ENCODE data around the gene C9orf153.
"Not testable (repeated sequence)": the region's sequence is repeated elsewhere in the genome, so short reads cannot be mapped to it uniquely, and the experiment has no call there.

The C9orf153 gene

DNA sequence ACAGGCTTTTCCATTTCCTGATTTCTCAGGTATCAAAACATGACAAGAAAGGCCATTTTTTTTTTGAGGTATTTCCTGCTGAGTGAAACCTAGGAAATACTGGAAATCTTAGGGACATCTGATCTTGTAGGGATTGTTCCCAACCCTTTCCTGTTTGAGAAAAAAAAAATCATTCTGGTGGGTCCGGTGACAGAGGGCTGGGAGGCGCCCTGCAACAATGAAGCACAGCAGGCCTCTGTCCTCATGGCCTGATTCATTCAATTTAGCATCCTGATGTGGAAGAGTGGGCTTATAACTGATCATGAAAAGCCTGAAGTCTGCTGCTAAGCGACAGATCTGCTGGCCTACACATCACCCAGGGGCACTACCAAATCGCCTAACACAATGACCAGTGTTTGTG, 3.0 kb upstream of the C9orf153 start:
- no peak for DNase-seq

DNA sequence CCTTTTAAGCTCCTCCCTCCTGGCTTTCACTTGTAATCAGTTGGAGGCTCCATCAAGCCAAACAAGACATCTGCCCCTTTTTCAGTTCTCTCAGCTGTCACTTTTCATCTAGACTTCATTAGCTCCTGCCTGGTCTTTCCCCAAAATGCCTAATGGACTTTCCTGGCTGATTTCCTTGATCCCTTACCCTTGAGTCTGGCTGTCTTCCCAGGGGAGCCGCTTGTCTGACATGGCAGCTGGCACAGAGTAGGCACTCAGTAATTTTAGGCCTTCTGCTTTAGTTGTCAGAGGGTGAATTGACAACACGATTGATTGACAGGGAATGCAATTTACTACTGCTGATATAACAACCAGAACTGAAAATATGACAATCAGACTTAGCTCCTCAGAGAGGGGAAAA, 2.1 kb downstream of the C9orf153 start:
- no peak for DNase-seq

DNA sequence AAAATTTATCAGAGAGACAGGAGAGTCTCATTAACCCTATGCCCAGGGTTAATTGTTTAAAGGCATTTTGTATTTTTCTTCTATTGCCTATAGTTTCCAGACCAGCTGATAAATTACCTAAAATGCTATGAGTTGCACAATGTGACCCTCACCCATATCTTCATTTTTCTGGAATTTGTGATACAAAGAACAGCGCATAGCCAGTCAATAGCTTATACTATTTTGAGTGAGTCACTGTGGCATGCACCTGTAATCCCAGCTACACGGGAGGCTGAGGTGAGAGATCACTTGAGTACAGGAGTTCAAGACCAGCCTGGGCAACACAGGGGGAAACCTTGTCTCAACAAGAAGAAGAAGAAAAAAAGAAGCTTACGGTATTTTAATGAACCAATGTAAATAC, 2.8 kb downstream of the C9orf153 start:
- DNase-seq: no peak

DNA sequence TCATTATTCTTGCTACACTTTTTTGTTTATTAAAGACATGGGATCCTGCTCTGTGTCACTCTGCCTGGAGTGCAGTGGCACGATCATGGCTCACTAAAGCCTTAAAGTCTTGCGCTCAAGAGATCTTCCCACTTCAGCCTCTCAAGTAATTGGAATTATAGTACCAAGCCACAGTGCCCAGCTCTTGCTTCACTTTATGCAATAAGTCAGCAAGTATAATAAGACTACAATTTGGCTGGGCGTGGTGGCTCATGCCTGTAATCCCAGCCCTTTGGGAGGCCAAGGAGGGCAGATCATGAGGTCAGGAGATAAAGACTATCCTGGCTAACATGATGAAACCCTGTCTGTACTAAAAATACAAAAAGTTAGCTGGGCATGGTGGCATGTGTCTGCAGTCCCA, 5.9 kb downstream of the C9orf153 start:
- DNase-seq: no peak

DNA sequence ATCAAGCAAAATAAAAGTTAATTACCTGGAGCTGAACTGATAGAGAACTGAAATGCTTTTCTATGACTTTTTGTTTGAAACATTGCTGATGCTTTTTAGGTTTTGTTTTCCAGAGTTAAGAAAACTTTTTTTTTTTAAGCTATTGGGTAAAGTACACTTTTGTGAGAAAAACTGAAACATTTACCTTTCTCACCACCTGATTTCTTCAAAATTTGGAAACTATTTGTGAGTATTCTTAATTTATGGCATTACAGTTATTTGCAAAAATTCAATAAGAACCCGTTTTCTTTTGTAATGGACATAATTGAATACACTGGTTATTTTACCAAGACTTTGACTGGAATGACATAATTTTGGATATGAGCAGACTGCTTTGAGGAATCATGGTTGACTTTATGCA, 6.6 kb downstream of the C9orf153 start:
- no peak for DNase-seq

DNA sequence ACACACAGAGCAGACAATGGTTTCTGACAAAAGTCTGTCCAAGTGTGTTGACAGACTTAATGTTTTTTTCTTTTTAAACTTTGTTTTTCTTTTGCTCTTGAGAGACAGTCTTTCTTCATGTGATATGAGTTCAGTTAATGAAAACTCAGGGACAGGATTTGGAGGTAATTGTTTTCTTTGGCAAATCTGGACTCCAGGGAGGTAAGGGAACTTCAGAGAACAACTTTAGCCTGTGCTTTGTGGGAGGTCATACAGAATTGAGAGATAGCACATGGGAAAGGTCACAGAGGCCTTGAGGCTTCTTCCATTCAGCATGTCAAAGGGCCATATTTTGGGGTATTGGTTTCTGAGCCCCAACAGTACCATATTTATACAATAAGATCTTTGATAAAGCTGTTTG, 9.3 kb downstream of the C9orf153 start:
- no peak for DNase-seq

DNA sequence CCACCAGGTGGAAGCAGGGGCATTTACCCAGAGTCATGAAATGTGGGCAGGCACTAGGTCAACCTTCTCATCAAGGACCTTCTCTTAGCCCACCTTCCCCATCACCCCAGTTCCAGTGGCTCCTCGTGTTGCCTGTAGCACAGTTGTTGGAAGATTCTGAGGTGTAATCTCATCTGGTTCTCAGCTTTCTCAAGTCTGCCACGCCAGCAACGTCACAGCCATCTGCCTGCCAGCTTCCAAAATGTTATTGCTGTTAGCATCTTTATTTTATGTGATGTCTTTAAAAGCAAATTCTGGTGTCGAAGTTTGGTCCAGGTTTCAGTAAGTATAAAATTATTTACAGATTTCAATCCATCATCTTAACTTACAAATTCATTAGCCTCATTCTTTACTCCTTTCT, 10.7 kb downstream of the C9orf153 start:
- DNase-seq: no peak

DNA sequence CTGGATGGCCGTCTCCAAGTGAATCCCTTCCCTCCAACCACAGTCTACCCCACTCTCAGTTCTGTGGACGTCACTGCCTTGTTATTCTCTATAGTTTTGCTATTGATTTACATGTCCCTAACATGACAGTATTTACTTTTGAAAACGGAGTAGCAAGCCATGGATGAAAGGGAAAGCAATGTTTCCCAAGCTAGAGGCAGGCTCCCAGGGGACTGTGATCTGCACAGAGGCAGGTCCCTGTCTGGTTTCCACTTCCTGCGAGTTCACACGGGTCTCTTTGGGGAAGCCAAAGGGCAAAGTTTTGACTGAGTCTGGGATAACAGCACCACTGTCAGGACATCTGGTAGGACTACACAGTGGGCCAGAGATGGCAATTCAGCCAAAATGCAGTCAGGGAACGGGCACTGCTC, 12.7 kb downstream of the C9orf153 start:
- no peak for DNase-seq

DNA sequence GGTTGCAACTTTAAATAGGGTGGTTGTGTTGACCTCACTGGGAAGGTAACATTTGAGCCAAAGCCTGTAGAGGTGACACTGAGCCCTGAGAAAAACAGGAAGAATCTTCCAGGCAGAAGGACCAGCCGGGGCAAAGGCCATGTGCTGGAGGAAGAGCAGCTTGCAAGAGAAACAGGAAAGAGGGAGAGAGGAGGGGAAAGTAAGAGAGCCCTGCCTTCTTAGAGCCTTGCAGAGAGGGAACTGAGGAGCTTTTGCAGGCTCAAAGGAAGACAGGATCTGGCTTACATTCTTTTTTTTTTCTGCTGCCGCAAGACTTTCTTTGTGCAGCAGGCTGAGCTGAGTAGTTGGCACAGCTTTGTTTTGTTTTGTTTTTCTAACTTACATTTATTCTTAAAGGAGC, 17.4 kb downstream of the C9orf153 start:
- DNase-seq: no peak

DNA sequence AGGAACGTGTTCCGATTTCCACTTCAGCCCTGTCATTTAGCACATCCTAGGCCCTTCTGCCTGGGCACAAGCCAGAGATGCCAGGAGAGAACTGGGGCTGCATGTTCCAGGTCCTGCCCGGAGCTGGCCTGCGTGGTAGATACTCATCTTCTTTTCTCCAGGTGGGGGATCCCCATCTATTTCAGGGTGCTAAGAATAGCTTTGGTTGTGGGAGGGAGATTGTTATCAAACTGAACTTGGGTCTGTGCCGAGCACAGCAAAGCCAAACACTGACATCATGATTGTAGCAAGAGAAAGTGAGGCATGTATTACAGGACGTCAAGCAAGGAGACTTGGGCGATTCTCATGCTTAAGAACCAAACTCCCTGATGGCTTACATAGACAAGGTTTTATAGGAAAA, 18.2 kb downstream of the C9orf153 start:
- DNase-seq: no peak

DNA sequence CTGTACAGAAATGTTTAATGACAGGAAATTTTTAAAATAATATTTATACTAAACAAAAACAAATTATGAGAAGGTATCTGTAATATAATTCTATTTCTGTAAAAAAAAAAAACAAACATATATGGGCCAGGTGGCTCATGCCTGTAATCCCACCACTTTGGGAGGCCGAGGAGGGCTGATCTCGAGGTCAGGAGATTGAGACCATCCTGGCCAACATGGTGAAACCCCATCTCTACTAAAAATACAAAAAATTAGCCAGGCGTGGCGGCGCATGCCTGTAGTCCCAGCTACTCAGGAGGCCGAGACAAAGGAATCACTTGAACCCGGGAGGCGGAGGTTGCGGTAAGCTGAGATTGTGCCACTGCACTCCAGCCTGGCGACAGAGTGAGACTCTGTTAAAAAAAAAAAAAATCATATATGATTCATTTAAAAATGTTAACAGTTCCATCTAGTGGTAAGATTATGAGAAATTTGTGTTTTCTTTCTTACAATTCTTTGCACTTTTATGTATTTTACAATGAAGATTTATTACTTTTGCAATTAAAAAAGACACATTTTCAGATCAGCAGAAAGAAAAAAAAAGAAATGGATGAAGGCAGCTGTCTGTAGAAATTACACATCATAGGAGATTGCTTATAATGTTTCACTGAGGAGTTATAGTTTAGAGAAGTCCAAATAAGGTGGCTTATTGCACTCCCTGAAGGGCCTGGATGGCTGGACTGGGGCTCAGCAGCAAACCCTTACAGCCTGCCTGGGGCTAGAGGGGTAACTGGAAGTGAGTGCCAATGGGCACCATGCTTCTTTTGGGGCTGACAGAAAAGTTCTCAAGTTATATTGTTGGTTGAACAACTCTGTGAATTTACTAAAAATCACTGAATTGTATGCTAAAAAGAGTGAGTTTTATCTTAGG, 20.3 kb downstream of the C9orf153 start:
- DNase-seq: no peak

DNA sequence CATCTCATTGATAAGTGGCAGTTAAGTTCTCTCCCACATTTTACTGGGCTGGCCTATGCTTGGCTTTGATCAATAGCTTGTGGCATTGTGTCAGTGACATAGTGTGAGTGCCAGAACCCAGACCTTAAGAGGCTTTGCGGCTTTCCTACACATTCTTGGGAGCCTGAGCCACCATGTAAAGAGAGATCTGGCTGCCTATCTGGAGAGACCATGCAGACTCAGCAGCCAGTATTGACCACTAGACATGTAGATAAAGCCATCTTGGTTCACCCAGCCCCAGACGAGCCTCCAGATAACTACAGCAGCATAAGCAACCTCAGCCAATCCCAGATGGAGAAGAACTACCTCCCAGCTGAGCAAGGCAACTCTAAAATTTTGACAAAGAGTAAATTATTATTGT, 28.6 kb downstream of the C9orf153 start:
- no peak for DNase-seq

DNA sequence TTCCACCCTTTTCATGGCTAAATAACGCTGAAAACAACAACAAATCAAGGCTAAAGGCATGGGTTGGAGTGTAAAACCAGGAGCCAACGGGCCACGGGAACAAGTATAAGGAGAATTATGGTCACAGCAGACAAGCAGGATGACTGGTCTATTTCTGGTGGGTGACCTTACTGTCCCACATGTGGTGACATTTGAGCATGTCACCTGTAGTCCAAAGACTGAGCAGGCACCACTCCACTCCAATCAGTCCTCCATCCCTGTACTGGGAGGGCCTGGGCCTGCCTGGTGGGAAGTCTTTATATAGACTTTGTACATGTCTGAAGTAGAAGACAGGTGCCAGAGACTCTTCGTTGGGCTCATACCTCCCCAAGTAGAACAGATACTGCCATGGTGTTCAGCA, 36.8 kb downstream of the C9orf153 start:
- DNase-seq: no peak

DNA sequence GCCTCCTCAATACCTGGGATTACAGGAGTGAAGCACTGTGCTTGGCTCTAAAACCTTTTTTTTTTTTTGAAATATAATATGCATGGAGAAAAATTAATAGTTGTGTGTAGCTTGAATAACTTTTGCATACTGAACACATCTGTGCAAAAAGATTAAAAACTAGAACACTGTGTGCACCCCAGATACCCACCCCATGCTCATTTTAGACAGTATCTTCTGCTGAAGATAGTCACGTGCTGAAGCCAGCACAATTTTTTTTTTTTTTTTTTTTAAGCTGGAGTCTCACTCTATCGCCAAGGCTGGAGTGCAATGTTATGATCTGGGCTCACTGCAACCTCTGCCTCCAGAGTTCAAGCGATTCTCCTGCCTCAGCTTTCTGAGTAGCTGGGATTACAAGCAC, 39.9 kb downstream of the C9orf153 start:
- DNase-seq: no peak

DNA sequence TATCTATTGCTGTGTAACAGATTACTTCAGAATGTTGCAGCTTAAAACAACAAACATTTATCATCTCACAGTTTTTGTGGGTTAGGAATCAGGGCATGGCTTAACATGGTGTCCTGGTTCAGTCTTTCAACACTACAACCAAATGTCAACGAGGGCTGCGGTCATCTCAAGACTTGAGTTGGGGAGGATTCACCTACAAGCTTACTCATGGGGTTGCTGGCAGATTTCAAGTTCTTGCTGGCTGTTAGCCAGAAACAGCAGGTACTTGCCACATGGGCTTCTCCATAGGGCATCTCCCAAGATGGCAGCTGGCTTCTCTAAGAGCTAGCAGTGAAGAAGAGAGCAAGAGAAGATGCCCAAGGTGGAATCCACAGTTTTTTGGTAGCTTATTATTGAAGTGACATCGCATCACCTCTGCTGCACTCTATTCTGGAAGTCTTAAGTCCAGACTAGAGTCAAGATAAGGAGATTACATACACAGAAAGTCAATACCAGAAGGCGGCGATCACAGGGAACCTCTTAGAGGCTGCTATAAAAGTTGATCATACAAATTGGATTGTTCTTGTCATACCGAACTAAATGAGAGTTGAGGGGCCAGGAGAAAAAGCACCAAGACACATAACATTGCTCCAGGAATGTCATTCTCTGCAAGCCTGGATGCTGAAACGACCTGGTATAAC, 42.2 kb downstream of the C9orf153 start:
- no peak for DNase-seq

DNA sequence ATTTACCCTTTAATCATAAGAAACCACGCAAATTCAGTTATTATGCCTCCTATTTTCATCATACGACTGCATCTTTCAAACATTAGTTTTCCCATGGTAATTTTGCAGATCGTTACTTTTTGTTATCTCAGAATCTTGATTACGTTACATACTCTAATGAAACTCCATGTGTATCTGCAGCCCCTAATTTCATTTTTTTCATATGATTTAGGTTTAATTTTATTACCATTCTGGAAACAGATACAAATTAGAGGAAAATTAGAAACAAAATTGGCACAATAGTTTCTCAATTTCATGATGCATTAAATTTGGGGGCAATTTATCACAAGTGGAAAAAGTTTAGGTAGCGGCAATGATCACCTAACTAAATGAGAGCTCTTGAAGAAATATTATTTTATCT, 52.3 kb downstream of the C9orf153 start:
- DNase-seq: no peak

DNA sequence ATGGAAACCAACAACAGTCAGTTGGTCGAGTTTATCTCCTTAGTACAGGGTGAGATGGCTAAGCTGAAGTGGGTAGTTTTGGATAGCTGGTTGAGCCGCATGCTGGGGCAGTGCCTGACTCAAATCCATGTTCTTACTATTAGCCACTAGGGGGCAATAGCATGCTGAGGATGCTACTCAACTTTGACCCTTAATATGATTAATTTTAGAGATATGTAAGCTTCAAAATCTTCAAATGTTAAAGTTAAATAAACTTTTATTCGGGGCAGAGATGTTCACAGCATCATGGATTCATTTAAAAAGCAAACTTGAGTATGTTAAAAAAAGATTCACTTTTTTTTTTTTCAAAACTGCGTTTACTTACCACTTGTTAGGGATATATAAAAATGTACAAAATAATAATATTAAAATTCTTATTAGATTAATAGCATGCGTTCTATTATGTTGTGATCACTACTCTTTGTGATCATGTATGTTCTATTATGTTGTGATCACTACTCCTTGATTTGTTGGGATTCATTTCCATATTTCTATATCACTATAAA, 57.0 kb downstream of the C9orf153 start:
- peak; percentile 14 to 25 for DNase-seq

DNA sequence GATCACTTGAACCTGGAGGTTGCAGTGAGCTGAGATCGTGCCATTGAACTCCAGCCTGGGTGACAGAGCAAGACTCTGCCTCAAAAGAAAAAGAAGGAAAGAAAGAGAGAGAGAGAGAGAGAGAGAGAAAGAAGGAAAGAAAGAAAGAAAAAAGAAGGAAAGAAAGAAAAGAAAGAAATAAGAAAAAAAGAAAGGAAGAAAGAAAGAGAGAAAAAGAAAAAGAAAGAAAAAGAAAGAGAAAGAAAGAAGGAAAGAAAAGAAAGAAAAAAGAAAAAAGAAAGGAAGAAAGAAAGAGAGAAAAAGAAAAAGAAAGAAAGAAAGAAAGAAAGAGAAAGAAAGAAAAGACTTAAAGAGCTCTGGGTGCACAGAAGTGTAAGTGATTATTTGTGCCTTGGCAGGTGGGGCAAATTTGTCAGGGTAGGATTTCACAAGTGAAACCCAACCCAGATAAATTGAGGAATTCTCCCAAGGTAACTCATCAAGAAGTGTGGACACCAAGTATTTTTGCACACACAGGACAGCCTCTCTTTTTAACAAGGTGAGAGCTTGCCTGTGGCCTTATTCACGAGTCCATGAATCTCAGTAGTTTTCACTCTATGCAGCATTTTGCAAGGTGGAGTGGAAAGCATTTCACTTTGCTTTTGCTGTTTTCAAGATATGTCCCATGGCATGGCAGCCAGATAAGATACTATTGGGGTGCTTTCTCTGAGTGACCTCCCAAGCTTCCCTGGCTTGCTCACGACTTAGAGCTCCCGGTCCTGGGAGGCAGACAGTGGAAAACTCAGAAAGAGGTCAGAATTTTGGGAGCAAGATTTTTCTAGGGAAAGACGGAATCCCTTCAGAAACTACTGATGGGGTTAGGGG, 57.8 kb downstream of the C9orf153 start:
- no peak for DNase-seq

DNA sequence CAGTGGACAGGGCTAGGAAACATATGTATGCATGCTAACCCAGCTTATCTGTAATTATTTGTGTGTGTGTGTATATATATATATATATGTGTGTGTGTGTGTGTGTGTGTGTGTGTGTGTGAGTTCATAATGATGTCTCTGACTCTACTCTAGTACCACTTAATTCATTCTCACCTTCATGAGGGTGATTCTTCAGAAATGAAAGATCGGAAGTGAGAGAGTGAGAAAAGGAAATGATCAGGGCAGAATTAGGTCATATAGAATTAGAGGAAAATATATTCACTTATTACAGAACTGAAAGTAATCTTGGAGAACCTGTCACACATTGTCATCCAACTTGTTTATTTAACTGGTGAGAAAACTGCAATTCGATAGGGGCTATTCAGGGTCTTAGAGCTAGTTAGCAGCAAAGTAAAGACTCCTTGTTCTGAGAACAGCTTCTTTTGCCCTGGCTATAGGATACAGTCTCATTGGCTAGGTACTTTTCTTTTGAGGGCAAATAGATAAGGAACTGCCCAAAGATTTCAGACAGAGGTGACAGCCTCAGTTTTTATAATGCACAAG, 58.8 kb downstream of the C9orf153 start:
- no peak for DNase-seq

DNA sequence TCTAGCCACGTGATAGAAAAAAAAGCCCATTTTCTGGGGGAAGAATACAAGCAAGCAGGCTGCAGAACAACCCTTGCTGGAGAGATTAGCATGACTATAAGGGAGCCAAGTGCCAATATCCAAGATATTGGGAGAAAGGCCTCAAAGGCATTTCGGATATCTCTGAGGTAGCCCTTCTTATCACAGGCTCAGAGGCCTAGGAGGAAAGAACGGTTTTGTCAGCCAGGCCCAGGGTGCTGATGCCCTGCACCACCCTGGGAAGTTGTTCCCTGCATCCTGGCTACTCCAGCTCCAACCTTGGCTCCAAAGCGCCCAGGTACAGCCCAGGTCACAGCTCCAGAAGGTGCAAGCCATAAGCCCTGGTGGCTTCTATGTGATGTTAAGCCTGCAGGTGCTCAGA, 66.4 kb downstream of the C9orf153 start:
- DNase-seq: no peak

DNA sequence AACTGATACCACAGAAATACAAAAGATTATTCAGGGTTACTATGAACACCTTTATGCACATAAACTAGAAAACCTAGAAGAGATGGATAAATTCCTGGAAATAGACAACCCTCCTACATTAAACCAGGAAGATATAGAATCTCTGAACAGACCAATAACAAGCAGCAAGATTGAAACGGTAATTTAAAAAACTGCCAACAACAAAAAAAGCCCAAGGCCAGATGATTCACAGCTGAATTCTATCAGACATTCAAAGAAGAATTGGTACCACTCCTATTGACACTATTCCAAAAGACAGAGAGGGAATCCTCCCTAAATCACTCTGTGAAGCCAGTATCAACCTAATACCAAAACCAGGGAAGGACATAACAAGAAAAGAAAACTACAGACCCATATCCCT, 68.8 kb downstream of the C9orf153 start:
- not testable (repeated sequence) for DNase-seq

DNA sequence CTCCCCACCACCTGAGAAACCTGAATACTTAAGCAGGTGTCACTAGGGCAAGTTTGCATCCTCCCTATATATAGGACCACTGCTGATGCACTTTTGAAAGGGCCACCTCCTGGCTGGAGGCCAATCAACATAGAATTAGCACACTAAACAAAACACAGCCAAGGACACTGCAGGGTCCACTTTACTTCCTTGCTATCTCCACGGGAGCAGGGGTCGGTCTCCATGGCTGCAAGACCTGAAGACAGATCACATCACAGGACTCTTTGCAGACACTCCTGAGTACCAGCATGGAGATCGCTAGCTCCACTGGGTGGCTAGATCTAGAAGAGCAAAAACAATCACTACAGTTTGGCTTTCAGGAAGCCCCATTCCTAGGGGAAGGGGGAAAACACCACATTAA, 72.3 kb downstream of the C9orf153 start:
- no peak for DNase-seq

DNA sequence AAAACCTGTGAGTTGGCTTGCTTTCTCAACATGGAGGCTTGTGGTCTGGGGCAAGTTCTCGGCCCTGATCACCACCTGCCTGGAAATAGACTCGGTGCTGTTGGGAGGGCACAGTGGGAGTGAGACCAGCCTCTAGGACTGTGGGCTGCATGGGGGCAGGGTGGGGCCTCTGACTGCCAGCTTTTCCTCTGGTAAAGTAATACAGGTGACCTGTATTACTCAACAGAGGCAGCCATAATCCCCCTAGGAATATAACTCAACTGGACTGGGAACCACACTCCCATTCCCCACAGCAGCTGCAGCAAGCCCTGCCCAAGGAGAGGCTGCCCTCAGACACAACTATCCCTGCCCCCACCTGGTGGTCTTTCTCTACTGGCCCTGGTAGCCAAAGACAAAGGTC, 72.8 kb downstream of the C9orf153 start:
- DNase-seq: no peak

Data from activated CD4-positive, alpha-beta T cell treated with anti-CD3 and anti-CD28 coated beads for 4 hours (primary cell).